GM12878 (cell line): ENCODE data around the gene FEN1. TPM values are rescaled to one million over a fixed set of nuclear protein-coding genes. Genes with fewer than 3 reads are reported as not detected.

Source experiments
- ATAC-seq: fragments of 200-7000 bp; cut with Tn5 transposase; 3 replicates; pipeline ENCODE4 v1.9.1; 2020; ENCODE audit warnings: mild to moderate bottlenecking, moderate library complexity
- BruUV-seq: library from RNA; stranded (reverse); fragments of 400-500 nt; replicated peaks from 2 replicates; lab custom pipeline; 2021; lab: Mats Ljungman, UMichigan
- CTCF ChIA-PET: fragments of 300-600 bp; sonication (Branson Sonifier 250); formaldehyde crosslinking; extraction: SDS; loops from one replicate; lab custom pipeline; 2021; ENCODE audit warnings: inconsistent platforms; lab: Yijun Ruan, JAX
- POLR2A ChIA-PET: fragments of 350-600 bp; formaldehyde crosslinking; extraction: SDS; loops from one replicate; lab custom pipeline; 2021; ENCODE audit warnings: inconsistent platforms; lab: Charles Lee
- RAD21 ChIA-PET: fragments of 300-600 bp; sonication (Branson Sonifier 250); formaldehyde crosslinking; loops from one replicate; lab custom pipeline; 2023; ENCODE audit warnings: antibody characterized with exemption; ENCODE audit not compliant: unreplicated experiment; lab: Charles Lee
- SMC1A ChIA-PET: fragments of 300-600 bp; sonication (Branson Sonifier 250); formaldehyde crosslinking; loops from one replicate; lab custom pipeline; 2023; ENCODE audit not compliant: unreplicated experiment, uncharacterized antibody; lab: Charles Lee
- DNase-seq: peaks from one replicate; pipeline ENCODE4 v3.0.0-alpha.2; 2011; ENCODE audit warnings: low read depth, low spot score
- FAIRE-seq: peaks from 3 replicates; lab custom pipeline; 2011; peaks lifted over from hg19 to GRCh38; lab: Jason Lieb, UNC
- H2AFZ ChIP-seq: 2 replicates; pipeline ENCODE4 v1.6.0; 2011; ENCODE audit warnings: low read depth, low read length, control low read depth; ENCODE audit not compliant: control insufficient read depth
- H3K27ac ChIP-seq: 2 replicates; pipeline ENCODE4 v1.5.1; 2011; ENCODE audit warnings: control low read depth; ENCODE audit not compliant: control insufficient read depth, insufficient read depth
- H3K27me3 ChIP-seq, 2 experiments: replicated peaks in 1 of 2; 2 replicates each; pipeline versions ENCODE4 v1.6.0 to v1.6.1; 2011; ENCODE audit warnings: low read length in 1 of 2; ENCODE audit not compliant: control insufficient read depth in 2 of 2, insufficient read depth in 2 of 2
- H3K36me3 ChIP-seq, 2 experiments: 2 replicates each; pipeline ENCODE4 v1.5.1; 2011; ENCODE audit warnings: low read length in 1 of 2; ENCODE audit not compliant: control insufficient read depth in 2 of 2, insufficient read depth in 2 of 2
- H3K4me1 ChIP-seq: 2 replicates; pipeline ENCODE4 v1.6.1; 2011; ENCODE audit warnings: mild to moderate bottlenecking, low read length, moderate library complexity, mixed read lengths; ENCODE audit not compliant: control insufficient read depth, insufficient read depth
- H3K4me2 ChIP-seq: 2 replicates; pipeline ENCODE4 v1.6.0; 2011; ENCODE audit warnings: control low read depth; ENCODE audit not compliant: control insufficient read depth, insufficient read depth
- H3K4me3 ChIP-seq: fragments of 200-600 bp; sonication (generic); 2 replicates; pipeline ENCODE4 v1.5.1; 2016
- H3K79me2 ChIP-seq: 2 replicates; pipeline ENCODE4 v1.6.0; 2011; ENCODE audit warnings: low read length; ENCODE audit not compliant: control insufficient read depth, insufficient read depth
- H3K9ac ChIP-seq: 2 replicates; pipeline ENCODE4 v1.8.0; 2011; ENCODE audit warnings: low read length, control low read depth, mixed read lengths; ENCODE audit not compliant: control insufficient read depth, insufficient read depth
- H3K9me3 ChIP-seq: replicated peaks from 3 replicates; pipeline ENCODE4 v1.5.1; 2011; ENCODE audit warnings: mild to moderate bottlenecking, low read length; ENCODE audit not compliant: control insufficient read depth, insufficient read depth
- H4K20me1 ChIP-seq: 2 replicates; pipeline ENCODE4 v1.6.0; 2011; ENCODE audit not compliant: control insufficient read depth, insufficient read depth
- BCL11A ChIP-seq: IDR thresholded peaks from 2 replicates; pipeline ENCODE4 v1.6.1; 2011; ENCODE audit warnings: low read depth, low read length
- CBX3 ChIP-seq: fragments of 200-600 bp; sonication (generic); IDR thresholded peaks from 2 replicates; pipeline ENCODE4 v1.6.1; 2016; ENCODE audit warnings: low read depth, borderline replicate concordance
- E2F4 ChIP-seq: IDR thresholded peaks from 2 replicates; pipeline ENCODE4 v1.6.1; 2012; ENCODE audit warnings: low read depth, low read length, improper control_type of control experiment
- IRF3 ChIP-seq: fragments of 450-650 bp; IDR thresholded peaks from 2 replicates; pipeline ENCODE4 v1.6.1; 2014; ENCODE audit warnings: mild to moderate bottlenecking
- MEF2B ChIP-seq: fragments of 450-650 bp; IDR thresholded peaks from 2 replicates; pipeline ENCODE4 v1.6.1; 2018; ENCODE audit warnings: mild to moderate bottlenecking, moderate library complexity; ENCODE audit not compliant: partially characterized antibody, poor library complexity, severe bottlenecking
- MTA3 ChIP-seq: IDR thresholded peaks from 2 replicates; pipeline ENCODE4 v1.6.1; 2012; ENCODE audit warnings: low read length, inconsistent platforms, borderline replicate concordance
- NRF1 ChIP-seq: conservative IDR thresholded peaks from 2 replicates; pipeline ENCODE4 v1.6.1; 2011; ENCODE audit warnings: mild to moderate bottlenecking, low read depth, low read length, improper control_type of control experiment
- TCF12 ChIP-seq: IDR thresholded peaks from 2 replicates; pipeline ENCODE4 v1.6.1; 2011; ENCODE audit warnings: low read depth, mild to moderate bottlenecking, low read length
- ZNF24 ChIP-seq: fragments of 450-650 bp; IDR thresholded peaks from 2 replicates; pipeline ENCODE4 v1.6.1; 2017; ENCODE audit warnings: antibody characterized with exemption, mild to moderate bottlenecking
- ZNF622 ChIP-seq: fragments of 450-650 bp; IDR thresholded peaks from 2 replicates; pipeline ENCODE4 v1.6.1; 2017; ENCODE audit warnings: mild to moderate bottlenecking, inconsistent platforms
- WGBS: methylation state at CpG from one replicate; pipeline ENCODE4 v1.1.6; 2016; ENCODE audit warnings: low lambda C conversion rate; ENCODE audit not compliant: insufficient replicate concordance, insufficient coverage; ENCODE audit errors: missing lambda C conversion rate; 5-methylcytosine and 5-hydroxymethylcytosine counted together
- in situ Hi-C: fragments of 300-500 bp; cut with MboI; formaldehyde crosslinking; loops from 9 replicates; pipeline ENCODE4 v1.14.3; 2018; ENCODE audit warnings: mixed read lengths
- intact Hi-C: fragments of 100-400 bp; cut with micrococcal nuclease; formaldehyde crosslinking; loops from one replicate; pipeline ENCODE4 v1.14.2; 2022; ENCODE audit not compliant: unreplicated experiment
- polyA plus RNA-seq, 11 experiments: library from polyadenylated mRNA; depleted of rRNA in 4 of 11; unstranded in 6 of 11; stranded (reverse) in 5 of 11; fragments of >200 nt; fragmentation: Nextera tagmentation in 4 of 11; fragmentation: Illumina TruSeq in 1 of 11; extraction: Ambion mirVana in 4 of 11; extraction: Trizol in 1 of 11; gene quantifications; 1 replicate in 1 of 11; 2 replicates in 10 of 11; pipeline versions ENCODE4 v1.2.1 to v1.2.3, GENCODE V29; 2011 to 2016; ENCODE audit warnings: inconsistent platforms in 2 of 11, missing spikeins in 2 of 11, low read depth in 1 of 11
- total RNA-seq, 4 experiments: library from RNA; depleted of rRNA in 3 of 4; stranded (reverse); fragments of >200 nt in 3 of 4; fragmentation: Illumina TruSeq in 1 of 4; extraction: Trizol in 1 of 4; gene quantifications; 2 replicates each; pipeline versions ENCODE4 v1.2.1 to v1.2.3, GENCODE V29; 2013 to 2021

The FEN1 gene
- total and polyA plus RNA-seq, 10 of the 15 experiments (the other 5 are each of a cell fraction or from before 2014, with no cell fraction given) = 54.8 to 282 (median 125) TPM

GRCh38 chr11:61838501-61838900 is 45.8 kb downstream of the FEN1 start:
- Histone ChIP-seq H4K20me1 (no peaks in the 10 kb centered on the region), H3K4me3 (no peak overlapping the region), H3K27ac (no peak overlapping the region), H3K4me2 (no peak overlapping the region), H2AFZ (no peak overlapping the region), H3K9ac (no peak overlapping the region), H3K9me3 (no peaks in the 10 kb centered on the region), H3K79me2 (peaks cover 36% of the 10 kb centered on the region), H3K36me3 (peaks cover 29 to 41% of the 10 kb centered on the region in 2 experiments), H3K4me1 (peaks cover 20% of the 10 kb centered on the region), H3K27me3 (no peaks in the 10 kb centered on the region)
- SMC1A ChIA-PET = interaction anchor here (0.5 to 1.1 kb wide), 2 partner anchors 24 to 254 kb away, joined by 3 read pairs; no protein-coding TSS in a partner anchor
- CTCF ChIA-PET = interaction anchor here (1.1 to 1.5 kb wide), 2 partner anchors 41 to 270 kb away, joined by 3 read pairs; no protein-coding TSS in a partner anchor
- no peak for DNase-seq
- no peak for TF ChIP-seq TCF12
- no peak for TF ChIP-seq CBX3
- TF ChIP-seq MTA3 = no peak
- TF ChIP-seq ZNF622 = no peak
- no peak for TF ChIP-seq IRF3
- no peak for TF ChIP-seq MEF2B
- TF ChIP-seq NRF1 = no peak
- no peak for TF ChIP-seq ZNF24
- no peak for TF ChIP-seq E2F4
- no peak for TF ChIP-seq BCL11A
- intact Hi-C loops (no loop called here), in situ Hi-C loops (no loop called here)
- over 99% methylated on average over 5 of the region's 5 CpGs for WGBS
- no peak for FAIRE-seq
- RAD21 ChIA-PET = interaction anchor here (1.6 kb wide), 1 partner anchor 23 kb away, joined by 3 read pairs; no protein-coding TSS in a partner anchor
- BruUV-seq = no TSS peak
- POLR2A ChIA-PET = interaction anchor here (0.6 to 0.8 kb wide), 2 partner anchors 41 to 237 kb away, joined by 3 to 4 read pairs; no protein-coding TSS in a partner anchor
- no peak for ATAC-seq
